ENCODE results near the gene SPG7. TPM values are rescaled to one million over a fixed set of nuclear protein-coding genes. Genes with fewer than 3 reads are reported as not detected.

The SPG7 gene
- total RNA-seq: 113 and 138 TPM in 2 replicates

DNA sequence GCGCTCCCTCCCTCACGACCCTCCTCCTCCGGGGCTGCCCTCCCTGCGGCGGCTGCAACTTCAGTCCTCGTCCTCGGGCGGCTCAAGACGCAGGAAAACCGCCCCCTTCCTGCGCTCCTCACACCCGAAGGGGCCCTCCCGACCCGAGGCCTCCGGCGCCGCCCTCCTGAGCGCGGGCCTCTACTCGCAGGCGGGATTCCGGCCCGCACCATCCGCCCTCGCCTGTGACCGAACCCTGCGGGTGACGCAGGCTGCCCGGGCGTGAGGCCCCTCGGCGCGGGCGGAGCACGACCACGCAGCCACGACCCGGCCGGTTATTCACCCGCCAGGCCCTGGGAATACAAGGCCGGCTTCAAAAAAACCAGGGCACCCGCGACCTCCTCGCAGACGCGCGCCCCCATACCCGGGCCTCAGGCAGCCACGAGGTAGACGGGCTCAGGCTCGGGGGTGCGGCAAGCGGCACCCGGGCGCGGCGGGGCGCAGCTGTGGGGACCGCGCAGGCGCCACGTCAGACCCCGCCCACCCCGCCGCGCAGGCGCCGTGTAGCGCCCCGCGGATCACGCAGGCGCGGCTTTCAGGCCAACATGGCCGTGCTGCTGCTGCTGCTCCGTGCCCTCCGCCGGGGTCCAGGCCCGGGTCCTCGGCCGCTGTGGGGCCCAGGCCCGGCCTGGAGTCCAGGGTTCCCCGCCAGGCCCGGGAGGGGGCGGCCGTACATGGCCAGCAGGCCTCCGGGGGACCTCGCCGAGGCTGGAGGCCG is at the start of gene SPG7:
Gene SPG7, plus strand, starts transcription at position 570 of the 757 bp plus-strand sequence. Its CDS starts 15 bp downstream, at position 585.

DNA sequence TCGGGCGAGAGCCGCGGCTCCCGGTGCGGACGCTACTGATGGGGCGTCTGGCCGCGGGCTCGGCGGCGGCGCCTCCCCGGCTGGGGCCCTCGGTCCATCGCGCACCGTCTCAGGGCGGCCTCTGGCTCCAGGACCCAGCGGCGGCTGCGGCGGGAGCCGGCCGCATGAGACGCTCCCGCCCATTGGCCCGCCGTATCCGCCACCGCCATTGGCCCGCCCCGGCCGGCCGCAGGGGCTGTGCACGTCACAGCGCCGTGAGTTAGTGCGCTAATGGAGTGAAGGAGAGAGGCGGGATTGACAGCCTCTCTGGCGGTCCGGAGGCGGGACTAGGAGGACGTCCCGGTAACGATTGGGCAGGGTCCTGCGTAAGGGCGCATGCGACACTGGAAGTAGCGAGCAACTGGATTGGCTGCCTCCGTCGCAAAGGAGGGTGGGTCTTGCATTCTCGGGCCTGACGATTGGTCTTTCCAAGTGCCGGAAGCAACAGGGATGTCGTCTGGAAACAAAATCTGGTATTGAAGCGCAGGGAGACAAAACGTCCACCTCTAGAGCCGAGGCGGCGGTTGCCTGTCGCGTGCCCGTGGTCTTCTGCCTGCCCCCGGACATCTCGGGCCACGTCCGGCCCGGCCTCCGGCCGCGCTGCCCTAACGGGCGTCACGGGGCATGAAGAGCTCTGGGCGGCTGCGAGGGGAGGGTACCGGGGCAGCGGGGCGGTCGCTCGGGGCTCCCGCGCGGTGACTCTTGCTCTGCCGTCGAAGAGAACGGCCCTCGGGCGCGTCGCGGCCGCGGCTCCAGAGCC is 17.6 kb upstream of the SPG7 start, which contains the start of gene ANKRD11:
Gene ANKRD11, minus strand, starts transcription at position 123 of the 799 bp plus-strand sequence. CDS start 173,542 bp downstream, outside the sequence.

GRCh38 chr16:89560378-89561141 is 52.4 kb downstream of the SPG7 start, which contains the start of gene RPL13:
RPL13 (plus strand) TSS chr16:89560682; CDS start chr16:89560960, 278 bp downstream.

DNA sequence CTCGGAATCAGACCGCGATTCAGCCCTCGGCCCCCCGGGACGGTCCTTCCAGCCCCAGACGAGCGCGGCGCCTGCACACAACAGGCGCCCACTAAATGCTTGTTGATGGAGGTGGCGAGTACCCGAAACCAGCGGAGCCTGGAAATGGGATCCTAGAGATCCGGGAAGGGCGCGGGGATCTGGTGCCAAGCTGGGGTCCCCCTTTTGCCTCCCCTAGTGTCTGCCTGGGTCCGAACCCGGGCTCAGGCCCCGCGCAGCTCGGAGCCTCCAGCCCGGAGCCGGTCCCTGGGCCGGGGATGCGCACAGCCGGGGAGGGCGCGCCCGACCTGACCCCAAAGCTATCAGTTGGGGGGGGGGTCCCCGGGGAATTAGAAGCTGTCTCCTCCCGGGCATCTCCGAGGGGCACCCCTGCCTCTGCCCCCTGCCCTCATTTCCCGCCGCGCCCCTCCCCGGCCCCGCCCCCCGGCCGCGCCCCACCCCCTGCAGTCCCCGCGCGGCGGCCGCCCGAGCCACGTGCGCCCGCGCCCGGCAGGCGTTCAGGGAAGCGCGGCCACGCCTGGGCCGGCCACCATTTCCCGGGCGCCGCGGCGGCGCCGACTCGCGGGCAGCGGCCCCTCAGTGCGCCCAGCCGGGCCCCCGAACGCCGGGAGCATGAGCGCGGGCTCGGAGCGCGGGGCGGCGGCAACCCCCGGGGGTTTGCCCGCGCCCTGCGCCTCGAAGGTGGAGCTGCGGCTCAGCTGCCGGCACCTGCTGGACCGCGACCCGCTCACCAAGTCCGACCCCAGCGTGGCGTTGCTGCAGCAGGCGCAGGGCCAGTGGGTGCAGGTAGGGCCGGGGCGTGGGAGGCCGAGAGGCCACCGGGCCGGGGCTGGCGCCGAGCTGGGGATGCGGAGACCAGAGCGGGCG is 67.3 kb downstream of the SPG7 start, which contains the start of gene CPNE7:
Gene CPNE7, plus strand, starts transcription at position 512 of the 906 bp plus-strand sequence. Its CDS starts 140 bp downstream, at position 652.

Other genes with a start within 250 kb of the SPG7 start
- gene ANKRD11, start 17.8 kb upstream of the SPG7 start, total RNA-seq: 52.0 and 88.8 TPM in 2 replicates
- 3,513 and 3,981 TPM in 2 replicates for gene RPL13, start 52.3 kb downstream of the SPG7 start, total RNA-seq
- gene CPNE7, start 67.4 kb downstream of the SPG7 start, total RNA-seq: 16.1 and 17.6 TPM in 2 replicates
- 2.0 and 2.5 TPM in 2 replicates for gene DPEP1, start 105.2 kb downstream of the SPG7 start, total RNA-seq
- 103 and 106 TPM in 2 replicates for gene CHMP1A, start 149.3 kb downstream of the SPG7 start, total RNA-seq
- 2.3 and 2.9 TPM in 2 replicates for gene SPATA33, start 149.4 kb downstream of the SPG7 start, total RNA-seq
- gene CDK10, start 178.3 kb downstream of the SPG7 start, total RNA-seq: 34.8 and 54.9 TPM in 2 replicates
- gene SPATA2L, start 193.3 kb downstream of the SPG7 start, total RNA-seq: 12.8 and 17.4 TPM in 2 replicates
- gene VPS9D1, start 212.5 kb downstream of the SPG7 start, total RNA-seq: 6.0 and 6.7 TPM in 2 replicates
- gene ZNF276, start 213.1 kb downstream of the SPG7 start, total RNA-seq: 20.2 and 30.4 TPM in 2 replicates